Skeletal muscle satellite cell (primary cell): ENCODE results near the gene NUP214.

Experiments used
- H3K27me3 ChIP-seq: 2 replicates; pipeline ENCODE4 v1.7.0; 2013; ENCODE audit warnings: low read length; ENCODE audit not compliant: control insufficient read depth, insufficient read depth
- H3K36me3 ChIP-seq: 2 replicates; pipeline ENCODE4 v1.7.0; 2013; ENCODE audit warnings: mild to moderate bottlenecking, control low read depth, low read length; ENCODE audit not compliant: insufficient read depth
- H3K4me1 ChIP-seq: 2 replicates; pipeline ENCODE4 v1.7.0; 2013; ENCODE audit warnings: low read length; ENCODE audit not compliant: control insufficient read depth, insufficient read depth
- H3K4me2 ChIP-seq: 2 replicates; pipeline ENCODE4 v1.7.0; 2013; ENCODE audit warnings: mild to moderate bottlenecking, low read length
- H3K4me3 ChIP-seq: 2 replicates; pipeline ENCODE4 v1.7.0; 2013; ENCODE audit warnings: low read length
- H3K9ac ChIP-seq: 2 replicates; pipeline ENCODE4 v1.7.0; 2013; ENCODE audit warnings: mild to moderate bottlenecking, low read depth, low read length, moderate library complexity
- H3K9me3 ChIP-seq: replicated peaks from 2 replicates; pipeline ENCODE4 v1.7.0; 2013; ENCODE audit warnings: mild to moderate bottlenecking, control low read depth, low read length

NUP214 gene

GRCh38 chr9:131227959-131228460 is 102.6 kb downstream of the NUP214 start:
- Histone ChIP-seq H3K9ac (no peak overlapping the region), H3K9me3 (no peaks in the 10 kb centered on the region), H3K4me3 (no peak overlapping the region), H3K36me3 (peaks cover 41% of the 10 kb centered on the region), H3K4me2 (no peak overlapping the region), H3K4me1 (no peaks in the 10 kb centered on the region), H3K27me3 (no peaks in the 10 kb centered on the region)

- Histone ChIP-seq H3K9ac (no peak overlapping the region), H3K4me1 (no peaks in the 10 kb centered on the region), H3K27me3 (no peaks in the 10 kb centered on the region), H3K4me2 (no peak overlapping the region), H3K9me3 (no peaks in the 10 kb centered on the region), H3K36me3 (peaks cover 49% of the 10 kb centered on the region), H3K4me3 (no peak overlapping the region)
Measured at GRCh38 chr9:131228988-131229387, 103.6 kb downstream of the NUP214 start.

GRCh38 chr9:131233556-131233955 is 108.2 kb downstream of the NUP214 start:
- Histone ChIP-seq H3K9ac (no peak overlapping the region), H3K27me3 (no peaks in the 10 kb centered on the region), H3K4me2 (no peak overlapping the region), H3K4me1 (peaks cover 13% of the 10 kb centered on the region), H3K4me3 (no peak overlapping the region), H3K36me3 (peaks cover 52% of the 10 kb centered on the region), H3K9me3 (no peaks in the 10 kb centered on the region)

GRCh38 chr9:131233995-131234394 is 108.6 kb downstream of the NUP214 start:
- Histone ChIP-seq H3K4me1 (peaks cover 18% of the 10 kb centered on the region), H3K36me3 (peaks cover 47% of the 10 kb centered on the region)

GRCh38 chr9:131234799-131235479 is 109.6 kb downstream of the NUP214 start:
- Histone ChIP-seq H3K9ac (no peak overlapping the region), H3K4me3 (no peak overlapping the region), H3K9me3 (no peaks in the 10 kb centered on the region), H3K4me2 (no peak overlapping the region), H3K4me1 (peaks cover 19% of the 10 kb centered on the region), H3K36me3 (peaks cover 40% of the 10 kb centered on the region), H3K27me3 (no peaks in the 10 kb centered on the region)

More at GRCh38 chr9:131233995-131234394, 108.6 kb downstream of the NUP214 start:
- H3K9ac ChIP-seq, result no peak overlapping the region
- no peak overlapping the region for H3K4me3 ChIP-seq
- H3K9me3 ChIP-seq, result no peaks in the 10 kb centered on the region
- no peaks in the 10 kb centered on the region for H3K27me3 ChIP-seq
- H3K4me2 ChIP-seq, result no peak overlapping the region

- H3K27me3 ChIP-seq, result no peaks in the 10 kb centered on the region
- no peak overlapping the region for H3K9ac ChIP-seq
- H3K4me3 ChIP-seq, result no peak overlapping the region
- peaks cover 35% of the 10 kb centered on the region for H3K36me3 ChIP-seq
- H3K4me1 ChIP-seq, result peaks cover 19% of the 10 kb centered on the region
- H3K4me2 ChIP-seq, result no peak overlapping the region
- no peaks in the 10 kb centered on the region for H3K9me3 ChIP-seq
Measured at GRCh38 chr9:131235480-131235851, 110.1 kb downstream of the NUP214 start.

GRCh38 chr9:131236161-131236560 is 110.8 kb downstream of the NUP214 start:
- Histone ChIP-seq H3K4me2 (no peak overlapping the region), H3K4me3 (no peak overlapping the region), H3K4me1 (peaks cover 19% of the 10 kb centered on the region), H3K9me3 (no peaks in the 10 kb centered on the region), H3K27me3 (no peaks in the 10 kb centered on the region), H3K36me3 (peaks cover 32% of the 10 kb centered on the region), H3K9ac (no peak overlapping the region)

GRCh38 chr9:131236761-131237160 is 111.4 kb downstream of the NUP214 start:
- Histone ChIP-seq H3K36me3 (peaks cover 26% of the 10 kb centered on the region), H3K27me3 (no peaks in the 10 kb centered on the region), H3K9me3 (no peaks in the 10 kb centered on the region), H3K4me1 (peaks cover 19% of the 10 kb centered on the region), H3K9ac (no peak overlapping the region), H3K4me2 (no peak overlapping the region), H3K4me3 (no peak overlapping the region)

GRCh38 chr9:131237291-131237690 is 111.9 kb downstream of the NUP214 start:
- peaks cover 19% of the 10 kb centered on the region for H3K4me1 ChIP-seq
- H3K9ac ChIP-seq, result no peak overlapping the region
- H3K36me3 ChIP-seq, result peaks cover 21% of the 10 kb centered on the region
- no peaks in the 10 kb centered on the region for H3K9me3 ChIP-seq
- no peaks in the 10 kb centered on the region for H3K27me3 ChIP-seq
- H3K4me3 ChIP-seq, result no peak overlapping the region
- H3K4me2 ChIP-seq, result no peak overlapping the region

GRCh38 chr9:131237931-131238401 is 112.6 kb downstream of the NUP214 start:
- peak overlapping the region; percentile 76 for H3K9ac ChIP-seq

GRCh38 chr9:131238402-131239021 is 113.1 kb downstream of the NUP214 start:
- peak overlapping the region; percentile 43 for H3K4me3 ChIP-seq
- peak overlapping the region; percentile 76 for H3K9ac ChIP-seq

More at GRCh38 chr9:131237931-131238401, 112.6 kb downstream of the NUP214 start:
- Histone ChIP-seq H3K36me3 (peaks cover 19% of the 10 kb centered on the region), H3K27me3 (no peaks in the 10 kb centered on the region), H3K4me2 (peak overlapping the region; percentile 64), H3K9me3 (no peaks in the 10 kb centered on the region), H3K4me1 (peaks cover 19% of the 10 kb centered on the region), H3K4me3 (peak overlapping the region; percentile 43)

More at GRCh38 chr9:131238402-131239021, 113.1 kb downstream of the NUP214 start:
- no peaks in the 10 kb centered on the region for H3K27me3 ChIP-seq
- H3K36me3 ChIP-seq, result peaks cover 15% of the 10 kb centered on the region
- peaks cover 19% of the 10 kb centered on the region for H3K4me1 ChIP-seq
- H3K4me2 ChIP-seq, result peak overlapping the region; percentile 64
- no peaks in the 10 kb centered on the region for H3K9me3 ChIP-seq
